ENCODE measurements around the gene FSTL4.
"Not testable (repeated sequence)": the region's sequence is repeated elsewhere in the genome, so short reads cannot be mapped to it uniquely, and the experiment has no call there.

FSTL4 gene

DNA sequence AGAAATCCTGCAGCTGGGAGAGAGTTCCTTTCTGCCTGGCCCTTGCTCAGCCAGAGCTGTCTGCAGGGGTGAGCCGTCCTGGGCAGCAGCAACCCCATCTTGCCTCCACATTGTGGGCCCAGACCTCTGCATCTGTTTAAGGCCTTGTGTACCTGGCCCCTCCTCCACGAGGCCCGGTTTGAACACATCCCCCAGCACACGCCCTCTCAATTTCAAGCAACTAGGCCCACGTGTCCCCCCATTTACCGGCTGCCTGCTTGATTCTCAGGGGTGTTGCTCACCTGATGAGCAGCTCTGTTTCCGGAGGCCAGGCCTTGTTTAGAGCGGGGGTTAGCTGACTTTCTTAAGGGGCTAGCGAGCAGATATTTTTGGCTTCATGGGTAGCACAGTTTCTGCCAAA lies 378.7 kb downstream of the FSTL4 start:
- no peak for DNase-seq

DNA sequence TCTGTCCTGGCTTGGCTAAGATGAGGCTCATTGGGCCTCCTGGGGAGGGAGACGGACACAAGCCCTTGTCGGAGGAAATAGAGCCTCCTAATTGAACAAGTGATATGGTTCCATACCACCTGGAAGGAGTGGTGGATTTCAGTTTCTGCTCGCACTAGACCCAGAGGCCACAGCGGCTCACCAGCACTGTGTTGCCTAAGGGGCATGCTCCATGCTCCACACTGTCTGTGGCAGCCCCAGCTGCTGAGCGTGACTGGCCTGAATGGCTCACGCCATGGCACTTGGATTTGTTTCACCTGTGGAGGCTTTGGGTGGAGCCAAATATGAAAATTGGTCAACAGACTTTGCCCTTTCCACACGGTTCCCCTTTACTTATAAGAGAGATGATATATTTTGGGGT lies 379.4 kb downstream of the FSTL4 start:
- no peak for DNase-seq

DNA sequence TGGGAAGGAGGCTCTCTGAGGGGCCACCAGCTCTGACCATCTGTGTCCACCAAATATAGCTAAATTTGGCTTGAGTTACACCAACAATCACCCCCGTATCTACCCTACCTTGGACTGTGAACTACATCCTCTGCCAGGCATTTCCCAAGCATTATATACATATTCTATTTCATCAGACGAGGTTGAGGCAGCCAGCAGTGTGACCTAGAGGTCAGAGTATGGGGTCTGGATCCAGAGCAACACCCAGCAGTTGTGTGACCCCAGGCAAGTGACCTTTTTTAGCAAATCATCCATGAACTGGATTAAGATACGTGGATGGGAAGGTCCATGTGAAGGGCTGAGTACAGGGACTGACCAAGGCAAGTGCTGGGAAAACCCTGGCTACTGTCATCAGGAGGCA lies 379.9 kb downstream of the FSTL4 start:
- DNase-seq = no peak

DNA sequence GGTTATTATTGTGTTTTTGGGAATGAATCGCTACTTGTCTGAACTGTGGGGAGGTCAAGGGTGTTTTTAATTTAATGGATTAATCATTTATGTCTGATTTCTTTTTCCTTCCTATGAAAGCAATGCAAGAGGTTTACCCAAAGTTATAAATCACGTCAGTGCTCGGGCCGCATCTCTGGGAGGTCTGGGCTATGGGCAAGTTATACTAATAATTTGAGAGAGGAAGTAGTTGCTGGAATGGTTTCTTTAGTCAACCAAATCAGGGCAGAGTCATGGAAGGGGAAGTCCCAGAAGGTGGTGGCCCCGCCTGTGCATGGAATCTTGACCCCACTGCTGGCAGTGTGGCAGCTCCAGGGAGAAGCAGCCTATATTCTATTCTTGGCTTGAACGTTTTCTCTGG lies 380.3 kb downstream of the FSTL4 start:
- DNase-seq = no peak

DNA sequence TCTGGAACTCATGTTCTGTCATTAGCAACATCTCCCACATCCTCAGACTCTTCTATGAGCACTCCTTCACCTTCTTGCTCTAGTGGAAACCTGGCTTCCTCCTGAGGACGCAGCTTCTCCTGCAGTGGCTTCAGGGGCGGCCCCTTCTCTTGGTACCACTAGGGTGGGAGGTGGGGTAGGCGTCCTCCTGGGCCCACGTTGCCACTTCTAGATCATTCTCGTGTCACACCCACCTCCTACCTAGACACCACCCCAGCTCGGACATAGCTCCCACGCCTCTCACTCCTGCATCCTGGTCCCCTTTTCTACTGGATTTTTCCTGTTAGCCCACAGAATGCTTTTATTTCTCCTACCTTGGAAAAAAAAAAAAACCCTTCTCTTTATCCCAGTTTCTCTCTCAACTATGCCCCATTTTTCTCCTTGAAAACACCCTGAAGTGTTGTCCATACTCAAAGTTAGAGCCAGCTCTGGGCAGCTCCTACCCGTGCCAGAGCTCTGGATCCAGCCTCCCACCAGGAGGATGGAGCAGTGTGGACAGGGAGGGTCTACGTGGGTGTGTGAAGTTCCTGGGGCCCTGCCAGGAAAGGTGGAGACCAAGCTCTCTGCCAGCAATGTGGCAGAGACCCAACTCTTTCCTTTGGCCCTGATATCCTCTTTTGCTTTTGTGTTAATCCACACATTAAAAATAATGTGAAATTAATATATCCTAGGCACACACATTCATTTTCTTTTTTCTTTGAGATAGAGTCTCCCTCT lies 381.3 kb downstream of the FSTL4 start:
- no peak for DNase-seq

DNA sequence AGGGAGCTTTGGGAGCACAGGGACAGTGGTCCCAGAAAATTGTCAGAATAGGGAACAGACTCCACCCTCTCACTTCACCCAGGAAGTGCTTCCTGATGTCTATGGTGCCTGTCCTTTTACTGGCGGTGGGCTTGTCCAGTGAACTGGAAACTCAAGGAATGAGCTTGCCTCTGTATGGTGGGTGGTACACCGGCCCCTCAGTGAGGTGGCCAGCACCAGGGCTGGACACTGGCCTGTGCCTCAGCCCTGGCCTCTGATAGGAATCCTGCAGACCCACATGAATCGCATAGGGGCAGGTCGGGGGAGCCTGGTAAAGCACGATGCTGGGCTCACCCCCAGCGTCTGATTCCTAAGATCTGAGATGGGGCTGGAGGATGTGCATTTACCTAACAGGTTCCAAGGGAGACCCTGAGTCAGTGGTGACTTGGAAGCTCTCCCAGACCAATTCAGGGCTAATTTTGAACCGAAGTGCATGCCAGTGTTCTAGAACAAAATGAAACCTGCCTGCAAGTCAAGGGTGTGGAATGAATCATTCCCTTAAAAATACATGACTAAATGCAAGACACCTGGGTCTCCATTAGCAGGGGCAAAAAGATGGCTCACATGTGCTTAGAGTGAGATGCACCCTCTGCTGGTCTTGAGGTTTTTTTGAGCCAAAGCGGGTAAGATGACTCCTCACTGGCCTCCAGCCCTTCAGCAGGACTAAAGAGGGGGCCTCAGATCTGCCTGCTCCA lies 382.2 kb downstream of the FSTL4 start:
- DNase-seq = no peak

DNA sequence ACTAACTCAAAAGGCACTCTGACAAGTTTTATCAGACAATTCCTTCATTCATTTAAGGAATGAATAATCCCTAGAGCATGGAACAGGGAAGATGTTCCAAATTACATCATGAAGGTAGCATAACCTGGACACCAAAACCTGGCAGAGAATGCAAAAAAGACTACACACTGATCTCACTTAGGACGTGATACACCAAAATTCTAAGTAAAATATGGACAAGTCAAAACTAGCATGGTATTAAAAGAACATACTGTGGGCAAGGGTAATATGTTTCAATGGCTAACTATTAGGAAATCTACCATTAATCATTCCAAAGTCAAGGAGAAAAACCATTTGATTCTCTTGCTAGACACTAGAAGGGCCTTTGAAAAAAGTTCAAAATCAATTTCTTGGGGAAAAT lies 384.0 kb downstream of the FSTL4 start:
- DNase-seq = no peak

DNA sequence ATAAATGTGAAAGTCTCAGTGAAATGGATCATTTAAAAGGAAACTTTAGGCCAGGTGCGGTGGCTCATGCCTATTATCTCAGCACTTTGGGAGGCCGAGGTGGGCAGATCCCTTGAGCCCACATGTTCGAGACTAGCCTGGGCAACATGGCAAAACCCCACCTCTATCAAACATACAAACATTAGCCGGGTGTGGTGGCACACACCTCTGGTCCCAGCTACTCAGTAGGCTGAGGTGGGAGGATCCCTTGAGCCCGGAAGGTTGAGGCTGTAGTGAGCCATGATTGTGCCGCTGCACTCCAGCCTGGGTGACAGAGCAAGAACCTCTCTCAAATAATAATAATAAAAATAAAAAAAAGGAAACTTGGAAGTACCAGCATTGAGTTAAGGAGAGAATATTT lies 384.4 kb downstream of the FSTL4 start:
- DNase-seq = no peak

DNA sequence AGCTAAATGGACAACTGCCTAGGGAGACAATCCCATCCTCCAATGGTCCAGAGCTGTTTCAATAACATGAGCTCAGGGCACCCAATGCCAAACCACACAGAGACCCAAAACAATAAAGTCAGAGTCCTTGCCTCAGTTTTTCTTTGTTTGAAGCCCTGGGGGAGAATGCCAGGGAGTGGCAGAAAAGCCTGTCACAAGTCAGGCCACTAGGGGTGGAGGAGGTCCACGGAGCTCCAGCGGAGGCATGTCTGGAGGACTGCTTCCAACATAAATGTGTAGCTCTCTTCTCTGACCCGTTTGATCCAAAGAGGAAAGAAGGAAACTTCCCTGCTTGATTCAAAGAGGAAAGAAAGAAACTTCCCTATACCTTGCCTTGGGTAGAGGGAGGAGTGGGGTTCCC lies 385.3 kb downstream of the FSTL4 start:
- no peak for DNase-seq

DNA sequence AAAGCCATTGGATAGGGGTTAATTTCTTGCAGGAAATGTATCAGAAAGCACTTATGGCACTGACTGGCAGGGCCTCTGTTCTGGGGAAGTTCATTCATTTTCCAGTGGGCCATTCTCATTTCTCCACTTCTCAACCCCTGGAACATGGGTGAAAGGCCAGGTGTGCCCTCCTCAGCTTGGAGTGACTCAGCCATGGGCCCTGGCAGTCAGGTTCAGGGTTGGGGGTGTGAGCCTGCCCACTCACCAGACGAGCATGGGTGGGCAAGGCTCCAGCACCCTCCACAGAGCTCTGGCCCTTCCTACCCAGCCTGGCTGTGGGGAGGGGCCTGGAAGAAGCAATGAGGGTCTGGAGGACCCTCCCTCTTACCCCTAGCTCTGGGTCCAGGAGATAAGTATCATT lies 386.2 kb downstream of the FSTL4 start:
- DNase-seq = no peak

DNA sequence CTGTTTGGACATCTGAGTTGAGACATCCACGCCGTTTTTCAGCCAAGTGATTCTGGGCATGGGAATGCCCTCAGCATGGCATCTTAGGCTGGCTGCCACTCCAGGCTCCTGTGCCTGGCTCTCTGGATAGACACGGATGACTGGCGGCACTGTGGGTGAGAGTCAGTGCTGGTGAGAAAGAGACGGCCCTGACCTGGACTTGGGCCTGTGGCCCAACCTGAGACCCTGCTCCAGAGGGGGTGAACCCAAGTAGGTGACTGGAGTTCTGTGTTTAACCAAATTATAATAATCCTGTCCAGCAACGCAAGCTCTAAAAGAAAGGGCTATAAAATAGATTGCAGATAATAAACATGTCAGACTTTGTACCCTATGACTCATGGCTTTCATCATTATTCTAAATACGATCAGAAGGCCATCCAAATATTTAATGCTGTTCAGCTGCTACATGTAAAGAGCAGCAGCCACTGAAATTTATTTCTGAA lies 386.6 kb downstream of the FSTL4 start:
- no peak for DNase-seq

DNA sequence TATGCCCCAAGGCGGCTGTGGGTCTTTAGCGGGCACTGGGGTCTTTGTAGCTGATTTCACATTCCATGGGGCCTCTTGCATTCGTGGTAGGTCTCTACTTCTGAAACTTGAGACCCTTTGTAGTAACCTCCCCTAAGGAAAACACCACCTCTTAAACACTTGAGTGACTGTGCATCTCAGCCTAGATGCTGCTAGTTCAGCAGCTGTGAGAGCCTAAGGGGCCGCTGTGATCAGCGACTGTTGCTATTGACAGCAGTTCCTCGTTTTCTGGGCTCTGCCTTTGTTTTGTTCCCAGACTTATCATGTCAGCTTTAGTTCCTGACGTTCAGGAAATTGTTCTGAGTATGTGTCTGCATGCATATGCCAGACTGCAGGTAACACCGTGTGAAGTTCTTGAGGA lies 389.4 kb downstream of the FSTL4 start:
- DNase-seq = no peak

DNA sequence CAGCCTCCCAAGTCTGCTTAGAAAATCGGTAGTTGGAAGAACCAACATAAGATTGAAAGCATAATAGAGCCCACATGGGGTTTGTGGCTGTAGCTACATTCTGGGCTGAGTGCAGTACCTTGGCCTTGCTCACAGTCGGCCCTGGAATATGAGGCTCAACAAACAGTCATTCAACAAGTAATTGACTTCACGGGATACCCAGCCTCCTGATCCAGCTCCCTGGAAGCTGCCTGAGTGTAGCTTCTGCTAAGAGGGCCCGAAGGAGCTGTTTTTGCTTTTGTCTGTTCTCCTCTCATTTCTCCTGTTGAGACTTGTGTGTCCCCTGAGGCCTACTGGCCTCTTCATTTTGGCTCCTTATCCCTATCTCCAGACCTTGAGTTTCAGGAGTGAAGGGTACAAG lies 389.8 kb downstream of the FSTL4 start:
- no peak for DNase-seq

DNA sequence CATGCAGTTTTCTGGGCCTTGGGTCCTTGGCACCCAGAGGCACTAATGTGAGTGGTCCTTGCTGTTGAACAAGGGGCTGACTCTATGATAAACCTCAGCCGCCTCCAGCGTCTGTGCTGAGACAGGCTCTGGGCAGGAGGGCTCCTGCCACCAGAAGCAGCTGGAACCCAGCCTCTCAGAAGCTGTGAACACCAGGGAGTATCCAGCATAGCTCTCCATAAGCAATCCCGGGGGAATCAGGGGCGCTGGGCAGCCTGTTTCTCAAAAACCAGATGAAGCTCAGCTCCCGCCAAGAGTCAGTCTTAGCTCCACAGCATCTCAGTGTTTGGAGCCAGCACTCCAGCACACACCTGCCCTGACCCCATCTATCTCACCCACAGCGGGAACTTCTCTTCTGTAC lies 390.3 kb downstream of the FSTL4 start:
- no peak for DNase-seq

DNA sequence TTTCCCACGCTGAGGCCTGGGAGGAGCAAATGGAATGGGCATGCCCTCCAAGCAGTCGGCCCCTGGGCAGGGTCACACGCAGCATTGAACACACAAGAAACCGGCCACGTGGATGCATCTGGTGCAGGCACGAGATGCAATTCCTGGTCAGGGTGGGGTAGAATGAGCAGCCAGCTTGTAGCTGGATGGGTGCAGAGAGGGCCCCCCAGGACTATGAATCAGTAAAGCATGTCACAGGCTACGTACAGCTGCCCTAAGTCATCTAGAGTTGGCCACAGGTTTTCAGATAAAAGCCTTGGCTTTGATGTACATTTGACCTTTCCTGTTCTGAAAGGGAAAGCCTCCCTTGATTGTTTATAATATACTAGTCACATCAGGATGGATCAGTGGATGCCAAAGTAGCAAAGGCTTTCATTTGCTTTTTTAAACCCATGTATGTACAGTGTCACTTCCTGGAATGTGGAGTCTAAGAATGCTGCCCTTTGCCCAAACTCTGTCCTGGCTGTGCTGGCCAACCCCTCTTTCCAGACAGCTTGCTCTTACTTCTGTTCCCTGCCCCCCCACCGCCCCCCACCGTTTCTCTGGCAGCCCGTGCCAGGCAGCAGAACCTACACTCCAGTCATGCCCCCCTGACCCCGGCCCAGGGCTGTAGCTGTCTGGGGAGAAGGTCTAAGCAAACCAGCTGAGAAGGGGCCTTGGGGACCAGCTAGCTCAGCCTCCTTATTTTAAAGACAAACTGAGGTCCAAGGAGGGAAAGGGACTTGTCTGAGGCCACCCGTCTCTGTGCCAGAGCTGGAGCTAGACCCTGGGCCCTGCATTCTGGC lies 391.3 kb downstream of the FSTL4 start:
- no peak for DNase-seq

DNA sequence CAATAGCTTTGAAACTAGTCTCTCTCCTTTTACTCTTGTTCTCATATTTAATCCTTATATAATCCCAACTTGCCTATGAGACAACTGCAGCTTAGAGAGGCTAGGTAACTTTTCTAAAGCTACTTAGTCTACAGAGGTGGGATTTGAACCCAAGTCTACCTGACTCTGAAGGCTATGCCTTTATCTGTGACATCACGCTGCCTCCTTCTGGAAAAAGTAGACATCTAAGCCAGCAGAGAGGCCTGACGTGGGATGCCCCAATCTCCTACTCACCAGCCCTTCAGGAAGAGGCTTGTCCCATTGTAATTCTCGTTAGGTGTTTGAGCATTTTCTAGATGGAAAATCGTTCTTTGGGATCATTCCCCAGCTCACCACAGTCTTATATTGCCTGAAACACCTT lies 393.0 kb downstream of the FSTL4 start:
- no peak for DNase-seq

DNA sequence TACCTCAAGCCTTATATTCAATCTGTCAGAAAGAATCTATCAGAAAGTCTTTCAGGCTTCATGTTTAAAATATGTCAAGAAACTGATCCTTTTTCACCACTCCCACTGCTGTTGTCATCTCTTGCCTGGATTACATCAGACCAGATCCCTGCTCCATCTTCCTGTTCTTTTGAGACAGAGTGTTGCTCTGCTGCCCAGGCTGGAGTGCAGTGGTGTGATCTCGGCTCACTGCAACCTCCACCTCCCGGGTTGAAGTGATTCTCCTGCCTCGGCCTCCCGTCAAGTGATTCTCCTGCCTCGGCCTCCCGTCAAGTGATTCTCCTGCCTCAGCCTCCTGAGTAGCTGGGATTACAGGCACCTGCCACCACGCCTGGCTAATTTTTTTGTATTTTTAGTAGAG lies 396.2 kb downstream of the FSTL4 start:
- not testable (repeated sequence) for DNase-seq

DNA sequence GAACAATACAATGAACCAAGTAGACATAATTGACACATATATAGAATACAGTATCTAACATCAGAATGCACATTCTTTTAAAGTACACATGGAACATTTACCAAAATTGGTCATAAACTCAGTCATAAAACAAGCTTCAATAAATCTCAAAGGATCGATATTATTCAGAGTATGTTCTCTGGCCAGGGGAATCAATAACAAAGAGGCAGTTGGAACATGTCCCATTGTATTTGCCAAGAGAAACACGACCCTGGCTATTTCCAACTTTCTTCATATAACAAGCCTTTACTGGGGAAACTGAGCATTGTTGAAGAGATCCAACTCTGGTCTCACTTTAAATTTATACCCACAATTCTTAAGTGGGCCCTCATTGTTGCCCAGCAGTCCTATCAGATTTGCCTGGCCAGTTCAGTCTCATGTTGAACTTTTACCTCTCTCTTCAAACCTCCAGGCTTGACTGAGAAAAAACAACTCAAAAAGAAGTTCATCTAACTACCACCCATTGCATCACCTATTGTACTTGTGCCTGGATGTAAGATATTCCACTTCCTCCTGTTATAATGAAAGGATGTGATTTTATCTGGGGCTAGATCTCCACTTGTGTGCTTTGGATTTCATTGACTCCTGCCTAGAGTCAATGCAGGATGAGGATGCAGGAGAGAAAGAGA lies 398.1 kb downstream of the FSTL4 start:
- no peak for DNase-seq

DNA sequence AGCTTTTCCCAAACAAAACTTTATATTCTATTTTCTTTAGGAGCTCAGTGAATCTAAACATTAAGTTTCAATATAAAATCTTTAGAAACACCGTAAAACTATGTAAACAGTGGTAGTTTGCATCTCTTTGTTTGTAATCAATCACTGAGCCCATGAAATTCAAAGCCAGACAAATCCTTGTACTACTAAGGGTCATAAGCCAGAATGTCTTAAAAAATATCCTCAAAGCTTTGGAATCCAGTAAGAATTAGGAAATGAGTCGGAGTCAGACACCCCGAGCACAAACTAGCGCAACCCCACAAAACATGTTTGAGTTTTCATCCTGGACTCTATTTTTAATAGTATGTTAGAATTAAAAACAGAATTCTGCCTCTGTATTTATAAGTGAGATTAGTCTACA lies 406.7 kb downstream of the FSTL4 start:
- DNase-seq = no peak

DNA sequence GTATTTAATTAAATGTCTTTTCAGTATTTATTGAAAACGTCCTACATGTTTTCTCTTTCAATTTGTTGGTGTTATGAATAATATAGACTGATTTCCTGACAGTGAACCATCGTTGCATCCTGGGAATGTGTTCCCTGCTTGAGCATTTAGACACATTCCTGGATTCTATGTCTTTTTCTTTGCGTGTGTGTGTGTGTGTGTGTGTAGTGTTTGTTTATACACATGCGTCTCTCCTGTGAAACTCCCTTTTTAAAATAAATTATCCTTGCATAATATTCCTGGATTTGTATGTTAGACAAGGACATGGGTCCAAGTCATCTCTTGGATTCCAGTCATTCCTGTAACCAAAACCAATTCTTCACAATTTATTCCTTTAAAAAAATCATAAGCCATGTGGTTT lies 407.1 kb downstream of the FSTL4 start:
- DNase-seq = no peak

DNA sequence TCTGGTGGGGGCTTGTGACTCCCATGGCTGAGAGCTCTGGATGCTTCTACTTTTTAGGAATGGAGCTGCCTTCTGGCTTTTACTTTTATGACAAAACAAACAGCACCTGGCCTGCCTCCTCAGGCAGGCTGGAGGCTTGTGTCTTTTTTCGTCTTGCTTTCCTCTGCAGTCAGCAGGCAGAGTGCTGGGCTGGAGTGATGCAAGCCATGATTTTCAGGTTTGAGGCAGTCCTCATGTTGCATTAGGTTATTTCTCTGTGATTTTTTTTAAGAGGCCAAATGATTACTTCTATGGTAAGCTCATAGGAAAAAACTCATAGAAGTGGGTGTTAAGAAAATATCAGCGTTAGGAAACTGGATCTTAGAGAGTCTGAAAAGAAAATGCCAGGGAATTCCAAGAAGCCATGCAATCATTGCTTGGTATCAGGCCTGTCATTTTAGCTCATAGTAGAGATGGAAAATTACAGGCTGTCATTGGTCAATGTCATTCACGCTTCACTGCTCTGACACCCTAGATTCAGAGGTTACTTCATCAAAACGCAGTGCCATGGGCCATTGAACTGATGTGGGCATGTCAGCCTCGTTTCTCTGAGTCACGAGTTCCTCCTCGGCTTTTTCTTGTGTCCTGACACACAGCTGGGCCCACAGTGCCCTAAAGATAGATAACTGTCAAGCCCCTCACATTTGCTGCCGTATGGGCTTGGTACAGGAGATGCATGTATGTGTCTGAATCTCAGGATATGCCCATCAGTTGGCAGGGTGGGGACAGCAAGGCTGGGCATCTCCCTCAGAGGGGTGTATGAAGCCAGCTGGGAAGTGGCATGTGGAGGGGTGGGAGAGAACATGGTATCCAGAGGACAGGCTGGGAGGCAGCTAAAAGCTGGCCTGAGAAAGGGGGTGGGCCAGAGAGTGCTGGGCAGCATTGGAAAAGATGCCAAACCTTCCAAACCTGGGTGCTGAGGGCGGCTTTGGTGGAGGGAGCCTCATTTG lies 408.7 kb downstream of the FSTL4 start:
- no peak for DNase-seq
